ENCODE measurements around the gene HMGCR.
"Not testable (repeated sequence)": the region's sequence is repeated elsewhere in the genome, so short reads cannot be mapped to it uniquely, and the experiment has no call there.

DNA sequence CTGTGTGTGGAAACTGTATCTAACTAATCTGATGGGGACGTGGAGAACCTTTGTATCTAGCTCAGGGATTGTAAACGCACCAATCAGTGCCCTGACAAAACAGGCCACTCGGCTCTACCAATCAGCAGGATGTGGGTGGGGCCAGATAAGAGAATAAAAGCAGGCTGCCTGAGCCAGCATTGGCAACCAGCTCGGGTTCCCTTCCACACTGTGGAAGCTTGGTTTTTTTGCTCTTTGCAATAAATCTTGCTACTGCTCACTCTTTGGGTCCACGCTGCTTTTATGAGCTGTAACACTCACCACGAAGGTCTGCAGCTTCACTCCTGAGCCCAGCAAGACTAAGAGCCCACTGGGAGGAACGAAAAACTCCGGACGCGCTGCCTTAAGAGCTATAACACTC lies 2.6 kb upstream of the HMGCR start:
- TF ChIP-seq, protein P1, sequence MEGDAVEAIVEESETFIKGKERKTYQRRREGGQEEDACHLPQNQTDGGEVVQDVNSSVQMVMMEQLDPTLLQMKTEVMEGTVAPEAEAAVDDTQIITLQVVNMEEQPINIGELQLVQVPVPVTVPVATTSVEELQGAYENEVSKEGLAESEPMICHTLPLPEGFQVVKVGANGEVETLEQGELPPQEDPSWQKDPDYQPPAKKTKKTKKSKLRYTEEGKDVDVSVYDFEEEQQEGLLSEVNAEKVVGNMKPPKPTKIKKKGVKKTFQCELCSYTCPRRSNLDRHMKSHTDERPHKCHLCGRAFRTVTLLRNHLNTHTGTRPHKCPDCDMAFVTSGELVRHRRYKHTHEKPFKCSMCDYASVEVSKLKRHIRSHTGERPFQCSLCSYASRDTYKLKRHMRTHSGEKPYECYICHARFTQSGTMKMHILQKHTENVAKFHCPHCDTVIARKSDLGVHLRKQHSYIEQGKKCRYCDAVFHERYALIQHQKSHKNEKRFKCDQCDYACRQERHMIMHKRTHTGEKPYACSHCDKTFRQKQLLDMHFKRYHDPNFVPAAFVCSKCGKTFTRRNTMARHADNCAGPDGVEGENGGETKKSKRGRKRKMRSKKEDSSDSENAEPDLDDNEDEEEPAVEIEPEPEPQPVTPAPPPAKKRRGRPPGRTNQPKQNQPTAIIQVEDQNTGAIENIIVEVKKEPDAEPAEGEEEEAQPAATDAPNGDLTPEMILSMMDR (IDR thresholded peaks at IDR 0.05; ENCODE audit: extremely low read depth in 1 of 2, insufficient read depth in 1 of 2, low read depth in 1 of 2, low read length in 2 of 2), result not testable (repeated sequence)
- not testable (repeated sequence) for TF ChIP-seq GATA2 (IDR thresholded peaks at IDR 0.05; ENCODE audit: insufficient read depth, insufficient read length, low read depth, low read length); JUN (IDR thresholded peaks at IDR 0.05; ENCODE audit: borderline replicate concordance, insufficient read depth, insufficient read length, low read depth)
- TF ChIP-seq, protein P2, sequence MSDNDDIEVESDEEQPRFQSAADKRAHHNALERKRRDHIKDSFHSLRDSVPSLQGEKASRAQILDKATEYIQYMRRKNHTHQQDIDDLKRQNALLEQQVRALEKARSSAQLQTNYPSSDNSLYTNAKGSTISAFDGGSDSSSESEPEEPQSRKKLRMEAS (IDR thresholded peaks at IDR 0.05; ENCODE audit: insufficient read depth, insufficient read length), result not testable (repeated sequence)

All from endothelial cell of umbilical vein (primary cell).